NT2/D1 (cell line): ENCODE results near the gene EVI5L.

Experiments used
- SUZ12 ChIP-seq: IDR thresholded peaks from 2 replicates; pipeline ENCODE4 v1.6.1; 2011; ENCODE audit not compliant: insufficient read length, insufficient read depth; ENCODE audit errors: extremely low read depth
- YY1 ChIP-seq: IDR thresholded peaks from 2 replicates; pipeline ENCODE4 v1.6.1; 2011; ENCODE audit not compliant: insufficient read length, insufficient read depth
- ZNF274 ChIP-seq: IDR thresholded peaks from 2 replicates; pipeline ENCODE4 v1.6.1; 2011; ENCODE audit warnings: mild to moderate bottlenecking, low read depth, low read length

DNA sequence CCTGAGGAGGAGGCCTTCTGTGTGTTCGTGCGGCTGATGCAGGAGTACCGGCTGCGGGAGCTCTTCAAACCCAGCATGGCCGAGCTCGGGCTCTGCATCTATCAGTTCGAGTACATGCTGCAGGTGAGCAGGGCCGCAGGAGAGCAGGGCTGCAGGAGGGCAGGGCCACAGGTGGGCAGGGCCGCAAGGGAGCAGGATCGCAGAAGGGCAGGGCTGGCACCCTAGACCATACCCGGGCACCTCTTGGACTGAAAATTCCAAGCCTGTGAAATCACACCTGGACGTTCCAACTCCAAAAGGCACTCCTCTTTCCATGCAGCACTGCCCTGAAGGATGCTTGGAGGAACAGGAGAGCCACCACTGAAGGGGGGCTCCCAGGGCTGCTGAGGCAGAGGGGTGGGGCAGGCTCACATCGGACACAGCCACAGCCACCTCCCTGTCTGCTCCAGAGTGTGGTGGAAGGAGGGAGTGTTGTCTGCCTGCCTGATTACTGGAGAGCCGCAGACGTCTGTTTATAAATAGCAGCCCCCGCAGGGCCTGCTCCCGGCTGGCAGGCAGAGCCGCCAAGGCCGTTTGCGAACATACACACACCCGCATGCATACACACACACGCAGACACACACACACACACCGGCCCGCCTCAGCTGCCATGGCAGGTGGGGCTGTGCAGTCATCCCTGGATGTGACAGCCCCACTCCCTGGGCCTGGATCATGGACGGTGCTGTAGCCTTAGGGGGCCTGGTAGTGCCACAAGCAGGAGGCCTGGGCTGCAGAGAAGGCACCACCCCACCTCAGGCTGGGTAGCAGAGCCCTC, 20.2 kb downstream of the EVI5L start:
- TF ChIP-seq YY1: no peak
- no peak for TF ChIP-seq ZNF274
- no peak for TF ChIP-seq SUZ12
